ENCODE measurements around the gene PSME1. TPM values are rescaled to one million over a fixed set of nuclear protein-coding genes. Genes with fewer than 3 reads are reported as not detected.

Gene PSME1
- total and polyA plus RNA-seq, 2 of the 13 experiments (the other 11 are each of a cell fraction or from before 2014, with no cell fraction given), result 159 to 608 TPM

- TF ChIP-seq MATR3 (CRISPR knock-in tag; IDR thresholded peaks at IDR 0.05) (no peak), ZSCAN9 (CRISPR knock-in tag; IDR thresholded peaks at IDR 0.05; ENCODE audit: borderline replicate concordance) (no peak), ZNF460 (CRISPR knock-in tag; IDR thresholded peaks at IDR 0.05; ENCODE audit: borderline replicate concordance) (no peak), NCOR1 (IDR thresholded peaks at IDR 0.05; ENCODE audit: borderline replicate concordance, low read length) (no peak), KDM1A (CRISPR knock-in tag; IDR thresholded peaks at IDR 0.05) (no peak), DMAP1 (CRISPR knock-in tag; IDR thresholded peaks at IDR 0.05) (no peak), TBL1XR1 (IDR thresholded peaks at IDR 0.05; ENCODE audit: borderline replicate concordance, low read length, partially characterized antibody) (no peak), SRSF4 (IDR thresholded peaks at IDR 0.05; ENCODE audit: low read depth, low read length, poor library complexity, severe bottlenecking) (no peak), CHD2 (IDR thresholded peaks at IDR 0.05; ENCODE audit: low read depth, low read length) (no peak), ZNF672 (CRISPR knock-in tag; IDR thresholded peaks at IDR 0.05) (no peak), SOX5 (CRISPR knock-in tag; IDR thresholded peaks at IDR 0.05; ENCODE audit: borderline replicate concordance) (no peak), MTF1 (CRISPR knock-in tag; IDR thresholded peaks at IDR 0.05) (no peak), ZNF879 (CRISPR knock-in tag; IDR thresholded peaks at IDR 0.05) (peak; percentile 77; the same call in 1 of the 2 replicates), ZNF577 (CRISPR knock-in tag; IDR thresholded peaks at IDR 0.05; ENCODE audit: borderline replicate concordance, low read depth) (0 out of 2 replicates have a peak, but pooled peaks have one; percentile 12), ZNF280D (CRISPR knock-in tag; IDR thresholded peaks at IDR 0.05) (no peak), DR1 (CRISPR knock-in tag; IDR thresholded peaks at IDR 0.05) (no peak), ZNF800 (CRISPR knock-in tag; IDR thresholded peaks at IDR 0.05) (no peak), ATF7 (IDR thresholded peaks at IDR 0.05) (no peak), ATF7 (CRISPR knock-in tag; IDR thresholded peaks at IDR 0.05) (no peak; the same call in 1 of the 2 replicates), KLF15 (CRISPR knock-in tag; IDR thresholded peaks at IDR 0.05; ENCODE audit: borderline replicate concordance) (no peak)
- TF ChIP-seq, protein P1, sequence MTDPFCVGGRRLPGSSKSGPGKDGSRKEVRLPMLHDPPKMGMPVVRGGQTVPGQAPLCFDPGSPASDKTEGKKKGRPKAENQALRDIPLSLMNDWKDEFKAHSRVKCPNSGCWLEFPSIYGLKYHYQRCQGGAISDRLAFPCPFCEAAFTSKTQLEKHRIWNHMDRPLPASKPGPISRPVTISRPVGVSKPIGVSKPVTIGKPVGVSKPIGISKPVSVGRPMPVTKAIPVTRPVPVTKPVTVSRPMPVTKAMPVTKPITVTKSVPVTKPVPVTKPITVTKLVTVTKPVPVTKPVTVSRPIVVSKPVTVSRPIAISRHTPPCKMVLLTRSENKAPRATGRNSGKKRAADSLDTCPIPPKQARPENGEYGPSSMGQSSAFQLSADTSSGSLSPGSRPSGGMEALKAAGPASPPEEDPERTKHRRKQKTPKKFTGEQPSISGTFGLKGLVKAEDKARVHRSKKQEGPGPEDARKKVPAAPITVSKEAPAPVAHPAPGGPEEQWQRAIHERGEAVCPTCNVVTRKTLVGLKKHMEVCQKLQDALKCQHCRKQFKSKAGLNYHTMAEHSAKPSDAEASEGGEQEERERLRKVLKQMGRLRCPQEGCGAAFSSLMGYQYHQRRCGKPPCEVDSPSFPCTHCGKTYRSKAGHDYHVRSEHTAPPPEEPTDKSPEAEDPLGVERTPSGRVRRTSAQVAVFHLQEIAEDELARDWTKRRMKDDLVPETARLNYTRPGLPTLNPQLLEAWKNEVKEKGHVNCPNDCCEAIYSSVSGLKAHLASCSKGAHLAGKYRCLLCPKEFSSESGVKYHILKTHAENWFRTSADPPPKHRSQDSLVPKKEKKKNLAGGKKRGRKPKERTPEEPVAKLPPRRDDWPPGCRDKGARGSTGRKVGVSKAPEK (CRISPR knock-in tag; IDR thresholded peaks at IDR 0.05; ENCODE audit: borderline replicate concordance), result no peak
These were observed 912 bp downstream of the PSME1 start (continued) for GRCh38 chr14:24136684-24137528.

Measured in HepG2 (cell line).